GM21526 (cell line): ENCODE results near the gene MSH5.

ENCODE experiments used
- ATAC-seq: cut with Tn5 transposase; IDR thresholded peaks from one replicate; pipeline ENCODE4 v1.9.1; 2021; ENCODE audit warnings: moderate library complexity; ENCODE audit not compliant: unreplicated experiment, low FRiP score

Gene MSH5

GRCh38 chr6:31728767-31729514 is 10.9 kb upstream of the MSH5 start, which contains the start of gene DDAH2:
Gene DDAH2 (minus strand): TSS chr6:31729299. CDS start chr6:31729161, 138 bp downstream.
- no peak for ATAC-seq

GRCh38 chr6:31729515-31729978 is 10.3 kb upstream of the MSH5 start:
- ATAC-seq, result no peak

GRCh38 chr6:31729979-31730630 is 9.7 kb upstream of the MSH5 start:
- ATAC-seq, result no peak

GRCh38 chr6:31730631-31731086 is 9.1 kb upstream of the MSH5 start:
- no peak for ATAC-seq

GRCh38 chr6:31732029-31732428 is 7.8 kb upstream of the MSH5 start:
- ATAC-seq, result no peak

- ATAC-seq, result no peak
Measured at GRCh38 chr6:31733734-31734133, 6.1 kb upstream of the MSH5 start.

- no peak for ATAC-seq
Measured at GRCh38 chr6:31734247-31734820, 5.5 kb upstream of the MSH5 start.

GRCh38 chr6:31734821-31735406 is 4.9 kb upstream of the MSH5 start:
- ATAC-seq, result no peak

- no peak for ATAC-seq
Measured at GRCh38 chr6:31736021-31736767, 3.6 kb upstream of the MSH5 start, which contains the start of gene CLIC1. Gene CLIC1 (minus strand): TSS chr6:31736530. CDS start chr6:31736300, 230 bp downstream.

GRCh38 chr6:31736768-31737314 is 3.0 kb upstream of the MSH5 start:
- ATAC-seq, result no peak

- no peak for ATAC-seq
Measured at GRCh38 chr6:31737315-31737990, 2.4 kb upstream of the MSH5 start.

- no peak for ATAC-seq
Measured at GRCh38 chr6:31737991-31738979, 1.5 kb upstream of the MSH5 start.

- no peak for ATAC-seq
Measured at GRCh38 chr6:31740397-31741223, 805 bp downstream of the MSH5 start.

GRCh38 chr6:31741815-31742214 is 2.0 kb downstream of the MSH5 start:
- no peak for ATAC-seq

GRCh38 chr6:31742894-31743293 is 3.1 kb downstream of the MSH5 start:
- no peak for ATAC-seq

GRCh38 chr6:31744422-31744821 is 4.6 kb downstream of the MSH5 start:
- ATAC-seq, result no peak

GRCh38 chr6:31749301-31750036 is 9.7 kb downstream of the MSH5 start:
- ATAC-seq, result no peak
